ENCODE data around the gene SAMD9.
"Not testable (repeated sequence)": the region's sequence is repeated elsewhere in the genome, so short reads cannot be mapped to it uniquely, and the experiment has no call there.

Gene SAMD9

GRCh38 chr7:93120592-93121549 is 3.1 kb upstream of the SAMD9 start:
- DNase-seq (ENCODE audit: low read depth): no peak

- DNase-seq (ENCODE audit: low read depth): no peak
Observed at GRCh38 chr7:93119191-93119905, 1.6 kb upstream of the SAMD9 start.

DNA sequence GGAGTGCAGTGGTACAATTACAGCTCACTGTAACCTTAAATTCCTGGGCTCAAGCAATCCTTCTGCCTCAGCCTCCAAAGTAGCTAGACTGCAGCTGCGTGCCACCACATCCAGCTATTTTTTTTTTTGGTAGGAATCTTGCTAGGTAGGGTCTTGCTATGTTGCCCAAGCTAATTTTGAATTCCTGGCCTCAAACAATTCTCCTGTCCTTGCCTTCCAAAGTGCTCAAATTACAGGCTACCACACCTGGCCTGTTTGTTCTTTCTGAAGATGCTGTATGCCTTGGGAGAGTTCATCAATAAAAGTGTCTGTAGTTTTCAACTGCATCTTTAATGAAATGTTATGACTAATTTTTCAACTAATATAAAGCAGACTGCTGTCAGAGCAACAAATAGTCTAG is 452 bp downstream of the SAMD9 start:
- DNase-seq (ENCODE audit: low read depth): no peak

- DNase-seq (ENCODE audit: low read depth): peak; percentile 1
Observed at GRCh38 chr7:93115796-93116195, 2.0 kb downstream of the SAMD9 start.

- no peak for DNase-seq (ENCODE audit: low read depth)
Observed at GRCh38 chr7:93108003-93108402, 9.8 kb downstream of the SAMD9 start.

DNA sequence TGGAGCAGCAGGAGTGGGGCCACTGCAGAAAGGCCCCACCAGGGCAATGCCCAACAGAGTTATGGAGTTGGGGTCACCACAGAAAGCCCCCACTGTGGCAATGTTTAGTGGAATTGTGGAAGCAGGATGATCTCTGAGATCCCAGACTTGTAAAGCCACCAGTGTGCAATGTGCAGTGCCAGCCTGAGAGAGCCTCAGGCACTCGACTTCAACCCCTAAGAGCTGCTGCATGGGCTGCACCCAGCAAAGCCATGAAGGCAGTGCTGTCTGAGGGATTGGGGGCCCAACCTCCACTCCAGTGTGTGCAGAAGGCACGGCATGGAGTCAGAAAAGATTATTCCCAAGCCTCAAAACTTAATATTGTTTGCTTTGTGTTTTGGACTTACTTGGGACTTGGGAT is 20.4 kb downstream of the SAMD9 start:
- no peak for DNase-seq (ENCODE audit: low read depth)

- DNase-seq (ENCODE audit: low read depth): no peak
Observed at GRCh38 chr7:93092757-93093370, 24.9 kb downstream of the SAMD9 start.

DNA sequence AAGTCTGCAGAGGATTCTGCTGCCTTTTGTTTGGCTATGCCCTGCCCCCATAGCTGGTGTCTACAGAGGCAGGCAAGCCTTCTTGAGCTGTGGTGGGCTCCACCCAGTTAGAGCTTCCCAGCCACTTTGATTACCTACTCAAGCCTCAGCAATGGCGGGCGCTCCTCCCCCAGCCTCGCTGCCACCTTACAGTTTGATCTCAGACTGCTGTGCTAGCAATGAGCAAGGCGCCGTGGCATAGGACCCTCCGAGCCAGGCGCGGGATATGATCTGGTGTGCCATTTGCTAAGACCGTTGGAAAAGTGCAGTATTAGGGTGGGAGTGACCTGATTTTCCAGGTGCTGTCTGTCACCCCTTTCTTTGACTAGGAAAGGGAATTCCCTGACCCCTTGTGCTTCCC is 44.4 kb downstream of the SAMD9 start:
- DNase-seq (ENCODE audit: low read depth): not testable (repeated sequence)

DNA sequence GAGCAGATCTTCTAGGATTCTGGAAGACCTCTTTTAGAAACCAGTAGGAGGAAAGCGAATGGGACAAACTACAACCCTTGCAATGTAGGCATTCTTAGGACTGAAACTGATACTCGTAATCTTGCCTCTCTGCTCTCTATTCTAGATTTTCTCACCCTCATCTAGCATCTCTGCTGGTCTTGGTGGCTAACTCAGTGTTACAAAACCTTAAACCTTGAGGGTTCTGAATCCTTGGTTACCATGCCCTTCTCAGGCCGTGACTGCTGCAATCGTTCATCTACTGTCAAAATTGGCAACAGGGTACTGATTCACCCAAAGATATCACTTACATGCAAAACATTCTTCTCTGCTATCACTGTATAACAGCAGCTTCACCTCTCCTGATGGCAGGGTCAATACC is 55.2 kb downstream of the SAMD9 start:
- no peak for DNase-seq (ENCODE audit: low read depth)

DNA sequence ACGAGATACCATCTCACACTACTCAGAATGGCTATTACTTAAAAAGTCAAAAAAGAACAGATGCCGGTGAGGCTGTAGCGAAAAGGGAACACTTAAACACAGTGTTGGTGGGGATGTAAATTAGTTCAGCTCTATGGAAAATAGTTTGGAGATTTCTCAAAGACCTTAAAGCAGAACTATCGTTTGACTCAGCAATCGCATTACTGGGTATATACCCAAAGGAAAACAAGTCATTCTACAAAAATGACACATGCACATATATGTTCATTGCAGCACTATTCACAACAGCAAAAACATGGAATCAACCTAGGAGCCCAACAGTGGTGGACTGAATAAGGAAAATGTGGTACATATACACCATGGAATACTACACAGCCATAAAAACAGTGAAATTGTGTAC is 56.9 kb downstream of the SAMD9 start:
- no peak for DNase-seq (ENCODE audit: low read depth)

DNA sequence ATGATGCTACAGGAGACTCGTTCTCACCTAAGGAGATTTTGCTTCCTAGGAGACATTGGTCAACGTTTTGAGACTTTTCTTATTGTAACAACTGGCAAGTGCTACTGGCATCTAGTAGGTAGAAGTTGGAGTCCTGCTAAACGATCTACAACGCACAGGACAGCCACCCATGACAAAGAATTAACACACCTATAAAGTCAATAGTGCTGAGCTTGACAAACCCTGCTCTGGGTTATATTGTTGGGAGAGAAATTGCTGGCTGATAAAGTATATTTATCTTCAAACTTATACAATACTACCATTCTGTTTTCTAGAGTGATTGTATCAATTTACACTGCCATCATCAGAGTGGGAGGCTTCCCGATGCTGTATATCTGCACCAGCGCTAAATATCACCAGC is 57.8 kb downstream of the SAMD9 start:
- no peak for DNase-seq (ENCODE audit: low read depth)

GRCh38 chr7:93056621-93057020 is 61.2 kb downstream of the SAMD9 start:
- DNase-seq (ENCODE audit: low read depth): not testable (repeated sequence)

DNA sequence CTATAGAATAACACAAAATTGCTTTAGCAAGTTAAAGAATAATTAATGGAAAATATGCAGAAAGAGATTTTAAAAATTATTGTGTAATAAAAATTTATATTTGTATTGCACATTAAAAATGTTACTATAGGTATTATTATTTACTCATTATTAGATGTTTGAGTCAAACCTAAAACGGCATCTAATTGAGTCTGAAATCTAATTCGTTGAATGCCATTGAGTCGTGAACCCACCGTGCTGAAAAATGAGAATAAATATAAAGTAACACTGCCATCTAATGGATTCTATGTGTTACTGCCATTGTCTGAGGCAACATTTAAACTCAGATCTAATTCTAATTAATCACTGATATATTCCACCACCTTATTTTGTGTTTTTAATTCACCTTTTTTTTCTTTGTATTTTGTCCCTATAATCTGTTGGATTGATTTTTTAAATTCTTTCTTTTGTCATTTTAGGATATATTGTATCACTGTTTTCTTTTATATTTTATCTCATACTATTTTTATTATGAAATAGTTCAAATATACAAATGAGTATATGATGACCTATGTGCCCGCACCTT is 62.2 kb downstream of the SAMD9 start:
- no peak for DNase-seq (ENCODE audit: low read depth)

GRCh38 chr7:93054975-93055374 is 62.8 kb downstream of the SAMD9 start:
- no peak for DNase-seq (ENCODE audit: low read depth)

GRCh38 chr7:93053949-93054943 is 63.5 kb downstream of the SAMD9 start:
- no peak for DNase-seq (ENCODE audit: low read depth)

GRCh38 chr7:93053209-93053948 is 64.4 kb downstream of the SAMD9 start:
- DNase-seq (ENCODE audit: low read depth): no peak

- DNase-seq (ENCODE audit: low read depth): no peak
Observed at GRCh38 chr7:93051660-93052059, 66.1 kb downstream of the SAMD9 start.
